Kidney (tissue), 14 donors: ENCODE results near the gene SLC9A3. TPM values are rescaled to one million over a fixed set of nuclear protein-coding genes. Genes with fewer than 3 reads are reported as not detected.

ENCODE experiments used
- DNase-seq, 5 donors: peaks; one replicate each; pipeline ENCODE4 v3.0.0-alpha.2; 2013 to 2020
- FAIRE-seq: peaks from 2 replicates; lab custom pipeline; 2012; peaks lifted over from hg19 to GRCh38; lab: Jason Lieb, UNC
- H3K27ac ChIP-seq, 2 donors: one replicate each; pipeline ENCODE4 v1.7.0; 2013; ENCODE audit warnings: low read depth in 2 of 2, low read length in 2 of 2, inconsistent platforms in 1 of 2
- H3K27me3 ChIP-seq: one replicate; pipeline ENCODE4 v1.7.1; 2013; ENCODE audit warnings: low read length, inconsistent platforms; ENCODE audit not compliant: control insufficient read depth, insufficient read depth
- H3K36me3 ChIP-seq, 3 donors: one replicate each; pipeline versions ENCODE4 v1.7.0 to v1.7.1; 2013; ENCODE audit warnings: low read length in 3 of 3, control low read depth in 1 of 3, inconsistent platforms in 1 of 3; ENCODE audit not compliant: insufficient read depth in 3 of 3, control insufficient read depth in 2 of 3
- H3K4me1 ChIP-seq, 3 donors: one replicate each; pipeline versions ENCODE4 v1.7.0 to v1.7.1; 2013; ENCODE audit warnings: low read length in 3 of 3, inconsistent platforms in 1 of 3, low read depth in 1 of 3; ENCODE audit not compliant: control insufficient read depth in 2 of 3, insufficient read depth in 2 of 3
- H3K4me3 ChIP-seq, 3 donors: one replicate each; pipeline versions ENCODE4 v1.7.0 to v1.8.1; 2013; ENCODE audit warnings: low read length in 3 of 3, control low read depth in 1 of 3, inconsistent platforms in 1 of 3
- H3K9ac ChIP-seq, 3 donors: one replicate each; pipeline versions ENCODE4 v1.7.0 to v1.7.1; 2013; ENCODE audit warnings: low read length in 3 of 3, control low read depth in 1 of 3, inconsistent platforms in 1 of 3
- H3K9me3 ChIP-seq, 3 donors: one replicate each; pipeline versions ENCODE4 v1.7.0 to v1.7.1; 2013; ENCODE audit warnings: low read length in 3 of 3, control low read depth in 1 of 3, inconsistent platforms in 1 of 3; ENCODE audit not compliant: control insufficient read depth in 2 of 3, insufficient read depth in 1 of 3
- intact Hi-C: fragments of 100-400 bp; cut with DNase I; formaldehyde crosslinking; loops from one replicate; pipeline ENCODE4 v1.11.1; 2022
- polyA plus RNA-seq: library from polyadenylated mRNA; stranded (reverse); fragments of 350-450 nt; fragmentation: Illumina TruSeq; extraction: RNeasy Lipid Tissue Mini Kit (QIAGEN cat#74804); gene quantifications from one replicate; pipeline ENCODE4 v1.2.3, GENCODE V29; 2014; ENCODE audit warnings: low read depth, low replicate concordance; ENCODE audit not compliant: insufficient read depth
- total RNA-seq: library from RNA; stranded (reverse); fragmentation: NEBNext Ultra II Directional; extraction: Animal tissue kit (Norgen Biotek cat#: 25700); gene quantifications from one replicate; pipeline ENCODE4 v1.2.1, GENCODE V29; 2021
- TF ChIP-seq, protein P1 (sequence below): IDR thresholded peaks from 3 replicates; pipeline ENCODE4 v1.5.1; 2012; ENCODE audit warnings: mild to moderate bottlenecking, moderate library complexity, borderline replicate concordance; ENCODE audit not compliant: insufficient read depth; ENCODE audit errors: extremely low read depth
- donor health status: control.
- donor health status: control.
- donor health status: control.
- donor health status: control.
- donor health status: control.
- donor health status: DM: yes; HTN: yes; CAD: no.
- donor health status: Normal renal cell carcinoma (clear cell type).

The SLC9A3 gene
- total and polyA plus RNA-seq, 2 donors from 2014 or later, result 10.5 to 36.9 TPM

GRCh38 chr5:497871-498509 is 26.3 kb downstream of the SLC9A3 start:
- Histone ChIP-seq H3K36me3 (no peaks in the 10 kb centered on the region), H3K4me1 (peaks cover 0 to 21% (median 6%) of the 10 kb centered on the region in 3 donors), H3K9me3 (no peaks in the 10 kb centered on the region), H3K27ac (no peak overlapping the region), H3K27me3 (no peaks in the 10 kb centered on the region), H3K9ac (no peak overlapping the region), H3K4me3 (no peak overlapping the region)
- TF ChIP-seq, protein P1, sequence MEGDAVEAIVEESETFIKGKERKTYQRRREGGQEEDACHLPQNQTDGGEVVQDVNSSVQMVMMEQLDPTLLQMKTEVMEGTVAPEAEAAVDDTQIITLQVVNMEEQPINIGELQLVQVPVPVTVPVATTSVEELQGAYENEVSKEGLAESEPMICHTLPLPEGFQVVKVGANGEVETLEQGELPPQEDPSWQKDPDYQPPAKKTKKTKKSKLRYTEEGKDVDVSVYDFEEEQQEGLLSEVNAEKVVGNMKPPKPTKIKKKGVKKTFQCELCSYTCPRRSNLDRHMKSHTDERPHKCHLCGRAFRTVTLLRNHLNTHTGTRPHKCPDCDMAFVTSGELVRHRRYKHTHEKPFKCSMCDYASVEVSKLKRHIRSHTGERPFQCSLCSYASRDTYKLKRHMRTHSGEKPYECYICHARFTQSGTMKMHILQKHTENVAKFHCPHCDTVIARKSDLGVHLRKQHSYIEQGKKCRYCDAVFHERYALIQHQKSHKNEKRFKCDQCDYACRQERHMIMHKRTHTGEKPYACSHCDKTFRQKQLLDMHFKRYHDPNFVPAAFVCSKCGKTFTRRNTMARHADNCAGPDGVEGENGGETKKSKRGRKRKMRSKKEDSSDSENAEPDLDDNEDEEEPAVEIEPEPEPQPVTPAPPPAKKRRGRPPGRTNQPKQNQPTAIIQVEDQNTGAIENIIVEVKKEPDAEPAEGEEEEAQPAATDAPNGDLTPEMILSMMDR, result no peak
- DNase-seq (no peak), FAIRE-seq (no peak)
- intact Hi-C loops, result no loop called here

DNA sequence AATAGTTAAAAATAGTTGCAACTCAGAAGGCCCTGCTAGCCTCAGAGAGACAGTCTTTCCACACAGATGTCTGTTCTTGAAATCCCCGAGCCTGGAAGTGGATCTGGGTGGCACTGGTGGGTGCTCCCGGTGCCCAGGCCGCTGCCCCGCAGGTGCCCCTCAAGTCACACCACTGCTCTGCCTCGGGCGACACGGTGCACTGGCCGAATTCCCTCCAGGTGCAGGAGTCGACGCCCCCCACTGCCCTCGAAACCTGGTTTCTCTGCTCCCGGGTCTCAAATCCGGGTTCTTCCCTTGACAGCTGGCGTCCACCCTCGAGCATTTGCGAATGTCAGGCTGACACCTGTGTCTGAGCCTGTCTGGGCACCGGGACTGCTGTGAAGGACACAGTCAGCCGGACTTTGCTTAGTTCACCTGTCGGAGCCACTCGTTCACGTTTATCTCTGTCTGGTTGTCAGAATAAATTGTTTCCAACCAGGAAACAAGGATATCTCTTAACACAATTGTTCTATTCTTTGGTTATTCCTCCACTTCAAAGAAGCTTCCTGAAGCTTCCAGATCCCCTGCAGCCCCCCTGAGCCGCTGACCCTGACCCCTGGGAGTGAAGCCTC is 27.1 kb downstream of the SLC9A3 start:
- H3K4me3 ChIP-seq, result no peak overlapping the region
- no peaks in the 10 kb centered on the region for H3K36me3 ChIP-seq
- intact Hi-C loops, result no loop called here
- TF ChIP-seq, protein P1, result no peak
- no peaks in the 10 kb centered on the region for H3K9me3 ChIP-seq
- peaks cover 0 to 18% (median 4%) of the 10 kb centered on the region in 3 donors for H3K4me1 ChIP-seq
- H3K27ac ChIP-seq, result no peak overlapping the region
- no peak for FAIRE-seq
- H3K27me3 ChIP-seq, result no peaks in the 10 kb centered on the region
- no peak overlapping the region for H3K9ac ChIP-seq
- DNase-seq, result no peak

GRCh38 chr5:496028-496427 is 28.2 kb downstream of the SLC9A3 start:
- Histone ChIP-seq H3K4me3 (no peak overlapping the region), H3K4me1 (peaks cover 0 to 11% (median 0%) of the 10 kb centered on the region in 3 donors), H3K9me3 (no peaks in the 10 kb centered on the region), H3K36me3 (no peaks in the 10 kb centered on the region), H3K9ac (no peak overlapping the region), H3K27me3 (no peaks in the 10 kb centered on the region), H3K27ac (no peak overlapping the region)
- intact Hi-C loops, result no loop called here
- TF ChIP-seq, protein P1, result no peak
- FAIRE-seq (no peak), DNase-seq (no peak)
